Esophagus muscularis mucosa (tissue), 4 donors: ENCODE data around the gene C19orf33.

Experiments used
- CTCF ChIP-seq, 3 experiments: fragments of 200-600 bp in 2 of 3; fragments of 450-650 bp in 1 of 3; sonication (generic) in 2 of 3; IDR thresholded peaks; one replicate each; pipeline ENCODE4 v1.5.1; 2017 to 2019; ENCODE audit warnings: antibody characterized with exemption in 3 of 3, mild to moderate bottlenecking in 2 of 3, moderate library complexity in 1 of 3
- EP300 ChIP-seq: sonication (generic); formaldehyde crosslinking; IDR thresholded peaks from one replicate; pipeline ENCODE4 v1.6.1; 2017; ENCODE audit warnings: antibody characterized with exemption
- POLR2A ChIP-seq: fragments of 450-650 bp; IDR thresholded peaks from one replicate; pipeline ENCODE4 v1.6.1; 2017; ENCODE audit warnings: antibody characterized with exemption, moderate library complexity, mild to moderate bottlenecking, low read depth
- POLR2AphosphoS5 ChIP-seq, 2 donors: sonication (generic); formaldehyde crosslinking; IDR thresholded peaks; one replicate each; pipeline ENCODE4 v1.6.1; 2017; ENCODE audit warnings: antibody characterized with exemption in 2 of 2

- TF ChIP-seq CTCF (IDR thresholded peaks at IDR 0.05) = no peak
- TF ChIP-seq POLR2AphosphoS5 (IDR thresholded peaks at IDR 0.05) = no peak
- TF ChIP-seq POLR2A = no peak
- TF ChIP-seq EP300 = no peak
Observed at GRCh38 chr19:38310986-38311385, 6.9 kb downstream of the C19orf33 start.
